GM13977 (cell line): Measurements from ENCODE around the gene RBFOX2.
A peak's percentile ranks its signal among the peaks of the same experiment; 100 is the strongest.

Experiments
- DNase-seq: peaks from one replicate; pipeline ENCODE4 v3.0.0; 2012; ENCODE audit warnings: low spot score
- in situ Hi-C: fragments of 300-500 bp; cut with MboI; formaldehyde crosslinking; loops from one replicate; pipeline ENCODE4 v1.12.0; 2022; ENCODE audit warnings: low sequenced_read_pairs, low pct_unique_long_range_greater_than_20kb, mixed read lengths, inconsistent platforms; ENCODE audit not compliant: unreplicated experiment
- TF ChIP-seq, protein P1 (sequence below): IDR thresholded peaks from 2 replicates; pipeline ENCODE4 v1.5.1; 2012; ENCODE audit warnings: mild to moderate bottlenecking, control low read depth; ENCODE audit not compliant: insufficient read depth; ENCODE audit errors: extremely low read depth, missing control alignments

The RBFOX2 gene

GRCh38 chr22:35940166-35940565, 88.5 kb downstream of the RBFOX2 start:
- in situ Hi-C loops = no loop called here
- no peak for DNase-seq
- TF ChIP-seq, protein P1, sequence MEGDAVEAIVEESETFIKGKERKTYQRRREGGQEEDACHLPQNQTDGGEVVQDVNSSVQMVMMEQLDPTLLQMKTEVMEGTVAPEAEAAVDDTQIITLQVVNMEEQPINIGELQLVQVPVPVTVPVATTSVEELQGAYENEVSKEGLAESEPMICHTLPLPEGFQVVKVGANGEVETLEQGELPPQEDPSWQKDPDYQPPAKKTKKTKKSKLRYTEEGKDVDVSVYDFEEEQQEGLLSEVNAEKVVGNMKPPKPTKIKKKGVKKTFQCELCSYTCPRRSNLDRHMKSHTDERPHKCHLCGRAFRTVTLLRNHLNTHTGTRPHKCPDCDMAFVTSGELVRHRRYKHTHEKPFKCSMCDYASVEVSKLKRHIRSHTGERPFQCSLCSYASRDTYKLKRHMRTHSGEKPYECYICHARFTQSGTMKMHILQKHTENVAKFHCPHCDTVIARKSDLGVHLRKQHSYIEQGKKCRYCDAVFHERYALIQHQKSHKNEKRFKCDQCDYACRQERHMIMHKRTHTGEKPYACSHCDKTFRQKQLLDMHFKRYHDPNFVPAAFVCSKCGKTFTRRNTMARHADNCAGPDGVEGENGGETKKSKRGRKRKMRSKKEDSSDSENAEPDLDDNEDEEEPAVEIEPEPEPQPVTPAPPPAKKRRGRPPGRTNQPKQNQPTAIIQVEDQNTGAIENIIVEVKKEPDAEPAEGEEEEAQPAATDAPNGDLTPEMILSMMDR = no peak

GRCh38 chr22:35938226-35938625, 90.4 kb downstream of the RBFOX2 start:
- in situ Hi-C loops = loop anchor here (10.0 kb wide), 1 partner anchor 187 kb away; no protein-coding TSS in a partner anchor
- DNase-seq = no peak
- TF ChIP-seq, protein P1 = no peak

- in situ Hi-C loops = loop anchor here (10.0 kb wide), 1 partner anchor 194 kb away; no protein-coding TSS in a partner anchor
- DNase-seq = peak; percentile 50
- TF ChIP-seq, protein P1 = peak; percentile 45
Measured at GRCh38 chr22:35930933-35931332, 97.7 kb downstream of the RBFOX2 start.

DNA sequence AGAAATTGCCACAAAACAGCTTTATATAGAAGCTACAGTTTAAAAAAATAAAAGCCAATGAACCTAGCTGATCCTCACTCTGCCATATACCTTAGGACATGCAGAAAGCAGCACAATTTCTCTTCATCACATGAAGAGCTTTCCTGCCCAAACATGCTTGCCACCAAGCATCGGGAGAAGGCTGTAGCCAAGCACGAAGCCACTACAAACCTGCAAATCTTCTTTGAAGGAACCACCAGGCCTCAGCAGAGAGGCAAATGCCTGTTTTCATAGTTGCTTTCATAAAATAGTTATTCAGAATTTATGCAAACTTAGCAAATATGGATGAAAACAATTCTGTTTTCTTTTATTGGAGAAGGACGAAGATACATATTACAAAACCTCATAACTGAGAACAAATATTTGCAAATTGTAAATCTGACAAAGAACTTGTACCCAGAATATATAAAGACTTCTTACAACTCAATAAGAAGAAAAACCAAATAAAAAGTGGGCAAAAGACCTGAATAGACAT, 100.3 kb downstream of the RBFOX2 start:
- no peak for DNase-seq
- in situ Hi-C loops = no loop called here
- TF ChIP-seq, protein P1 = no peak

DNA sequence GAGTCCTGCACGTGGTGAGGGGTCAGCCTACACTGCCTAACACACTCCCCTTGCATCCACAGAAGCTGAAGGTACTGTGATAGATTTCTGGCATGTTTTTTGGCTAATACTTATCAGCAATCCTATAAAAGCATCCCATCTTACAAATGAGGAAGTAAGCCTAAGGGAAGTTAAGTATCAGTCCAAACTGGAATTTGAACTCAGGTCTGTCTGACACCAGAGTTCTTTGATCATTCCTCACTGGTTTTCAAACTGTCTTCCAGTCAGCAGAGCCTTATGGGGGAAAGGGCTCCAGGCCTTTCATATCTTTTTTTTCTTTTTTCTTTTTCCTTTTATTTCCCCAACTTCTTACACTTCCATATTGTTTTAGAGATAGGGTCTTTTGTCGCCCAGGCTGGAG, 105.6 kb downstream of the RBFOX2 start:
- in situ Hi-C loops = no loop called here
- TF ChIP-seq, protein P1 = no peak
- DNase-seq = no peak

DNA sequence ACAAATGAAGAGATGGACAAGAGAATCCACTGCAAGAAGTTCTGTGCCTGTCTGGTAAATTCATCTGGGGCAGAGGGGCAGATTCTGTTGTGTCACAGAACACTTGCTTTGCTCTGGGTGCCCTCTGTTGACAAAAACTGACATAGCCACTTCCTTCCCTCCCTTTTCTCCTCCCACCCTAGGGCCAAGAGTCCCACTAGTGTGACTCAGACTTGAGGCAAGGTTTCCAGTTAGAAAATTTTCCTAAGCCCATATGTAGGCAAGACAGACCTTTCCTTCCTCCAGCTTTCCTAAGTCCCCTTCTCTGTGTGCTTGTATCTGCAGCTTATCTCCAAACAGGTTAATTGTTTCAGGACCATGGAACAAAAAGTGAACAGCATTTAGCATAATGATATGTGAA, 106.8 kb downstream of the RBFOX2 start:
- in situ Hi-C loops = no loop called here
- DNase-seq = peak; percentile 12
- TF ChIP-seq, protein P1 = peak; percentile 70
